ENCODE measurements around the gene LRFN2. TPM values are rescaled to one million over a fixed set of nuclear protein-coding genes. Genes with fewer than 3 reads are reported as not detected.

LRFN2 gene
- total RNA-seq, 1 donor from 2014 or later, result not detected

DNA sequence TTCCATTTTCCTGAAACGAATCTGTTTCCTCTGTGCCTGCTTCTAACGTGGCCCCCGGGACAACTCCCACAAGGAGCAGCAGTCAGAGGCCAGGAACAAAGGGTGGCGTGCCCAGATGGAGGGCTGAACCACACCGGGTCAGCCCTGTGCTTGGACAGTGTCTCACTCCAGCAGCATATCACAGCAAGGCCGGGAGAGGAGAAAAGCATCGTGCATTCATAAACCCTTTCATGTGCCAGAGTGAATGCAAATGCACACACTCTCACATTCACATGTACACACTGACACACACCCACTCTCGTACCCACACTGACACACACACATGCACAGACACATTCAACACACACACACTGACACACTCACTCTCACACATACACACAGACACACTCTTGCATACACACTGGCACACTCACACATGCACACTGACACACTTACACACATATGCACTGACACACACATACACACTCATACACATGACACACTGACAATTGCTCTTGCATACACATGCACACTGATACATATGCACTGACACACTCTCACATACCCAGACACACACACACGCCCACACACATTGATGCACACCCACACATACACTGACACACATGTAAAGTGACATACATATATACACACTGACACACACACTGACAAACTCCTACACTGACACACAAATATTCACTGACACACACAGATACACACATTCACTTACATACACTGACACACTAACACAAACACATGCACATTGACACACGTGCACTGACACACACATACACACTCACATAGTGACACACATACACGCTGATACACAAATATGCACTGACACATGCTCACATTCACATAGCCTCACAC is 237.0 kb downstream of the LRFN2 start:
- no peak for DNase-seq (ENCODE audit: low read depth)

DNA sequence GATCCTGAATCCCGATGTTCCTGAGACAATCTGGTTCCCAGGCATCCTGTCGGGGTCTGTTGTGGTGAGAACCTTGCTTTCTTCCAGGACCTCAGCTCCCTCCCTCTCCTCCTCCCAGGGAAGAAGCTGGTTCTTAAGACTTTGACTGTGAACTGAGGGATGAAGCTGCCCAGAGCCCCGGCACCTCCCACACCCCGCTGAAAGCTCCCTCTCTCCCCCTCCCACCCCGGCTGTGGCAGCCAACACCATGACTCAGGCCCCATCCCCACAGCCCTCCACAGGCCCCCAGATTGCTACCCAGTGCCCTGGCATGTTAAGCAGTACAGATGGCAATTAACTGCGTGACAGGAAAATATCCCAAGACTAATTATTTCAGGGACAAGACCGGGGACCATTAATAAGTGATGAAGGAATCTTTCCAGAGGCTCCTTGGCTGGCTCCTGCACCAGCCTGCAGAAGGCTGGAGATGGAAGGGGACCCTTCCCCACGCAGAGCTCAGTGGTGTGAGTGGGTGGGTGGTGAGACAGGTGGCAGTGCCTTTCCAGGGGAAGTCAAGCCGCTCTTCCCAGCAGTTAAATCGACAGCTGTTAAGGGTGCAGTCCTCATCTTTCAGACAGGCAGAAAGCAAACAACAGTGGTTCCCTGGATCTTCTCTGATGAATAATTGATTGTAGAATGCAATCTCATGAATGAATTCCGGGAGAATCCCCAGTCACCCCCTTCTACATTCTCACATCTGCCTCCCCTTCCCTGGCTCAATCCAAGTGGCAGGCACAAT is 237.9 kb downstream of the LRFN2 start:
- DNase-seq (ENCODE audit: low read depth), result no peak

DNA sequence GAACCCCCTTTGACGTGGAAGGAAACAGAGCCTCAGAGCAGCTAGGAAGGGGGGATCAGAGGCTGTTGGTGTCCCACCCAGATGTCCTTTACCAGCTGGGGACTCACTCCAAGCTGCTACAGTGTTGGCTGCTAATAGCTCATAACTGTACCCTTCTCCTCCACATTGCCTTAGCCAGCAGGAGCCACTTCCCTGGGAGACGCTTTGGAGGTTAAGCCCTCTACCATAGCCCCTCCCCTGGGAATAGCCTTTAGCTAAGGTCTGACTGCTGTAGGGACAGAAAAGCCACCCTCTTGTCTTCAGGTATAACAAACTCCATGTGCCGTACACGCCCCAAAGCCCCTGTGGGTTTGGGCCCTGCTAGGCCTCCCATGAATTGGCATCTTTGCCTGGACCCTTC is 238.6 kb downstream of the LRFN2 start:
- DNase-seq (ENCODE audit: low read depth), result no peak

DNA sequence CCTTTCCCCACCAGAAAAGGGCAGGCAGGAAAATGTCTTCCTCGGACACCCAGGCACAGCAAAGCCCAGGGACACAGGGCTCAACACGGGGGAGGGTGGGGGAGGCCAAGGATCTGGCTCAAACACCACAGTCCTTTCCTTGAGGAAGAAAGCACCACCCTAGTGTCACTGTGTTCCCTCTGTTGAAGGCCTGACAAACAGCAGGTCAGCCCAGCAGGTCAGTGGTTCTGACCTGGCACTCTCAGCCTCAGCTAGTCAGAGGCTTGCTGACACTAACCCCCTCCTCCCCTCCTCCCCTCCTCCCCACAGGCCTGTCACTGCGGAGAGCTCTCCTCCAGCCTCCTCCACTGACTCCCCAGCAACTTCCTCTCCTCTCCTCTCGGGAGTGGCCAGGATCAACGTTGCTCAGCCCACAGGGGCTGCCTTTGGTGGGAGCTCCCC is 239.6 kb downstream of the LRFN2 start:
- DNase-seq (ENCODE audit: low read depth), result no peak

DNA sequence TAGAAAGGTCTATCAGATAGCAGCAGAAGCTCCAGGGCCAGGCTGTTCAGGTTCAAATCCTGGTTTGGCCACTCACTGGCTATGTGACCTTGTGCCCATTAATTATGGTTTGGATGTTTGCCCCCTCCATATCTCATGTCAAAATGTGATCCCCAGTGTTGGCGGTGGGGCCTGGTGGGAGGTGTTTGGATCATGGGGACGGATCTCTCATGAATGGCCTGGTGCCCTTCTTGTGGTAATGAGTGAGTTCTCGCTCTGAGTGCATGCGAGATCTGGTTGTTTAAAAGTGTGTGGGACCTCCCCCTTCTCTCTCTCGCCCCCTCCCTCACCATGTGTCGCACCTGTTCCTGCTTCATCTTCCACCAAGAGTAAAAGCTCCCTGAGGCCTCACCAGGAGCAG is 240.9 kb downstream of the LRFN2 start:
- DNase-seq (ENCODE audit: low read depth), result no peak

DNA sequence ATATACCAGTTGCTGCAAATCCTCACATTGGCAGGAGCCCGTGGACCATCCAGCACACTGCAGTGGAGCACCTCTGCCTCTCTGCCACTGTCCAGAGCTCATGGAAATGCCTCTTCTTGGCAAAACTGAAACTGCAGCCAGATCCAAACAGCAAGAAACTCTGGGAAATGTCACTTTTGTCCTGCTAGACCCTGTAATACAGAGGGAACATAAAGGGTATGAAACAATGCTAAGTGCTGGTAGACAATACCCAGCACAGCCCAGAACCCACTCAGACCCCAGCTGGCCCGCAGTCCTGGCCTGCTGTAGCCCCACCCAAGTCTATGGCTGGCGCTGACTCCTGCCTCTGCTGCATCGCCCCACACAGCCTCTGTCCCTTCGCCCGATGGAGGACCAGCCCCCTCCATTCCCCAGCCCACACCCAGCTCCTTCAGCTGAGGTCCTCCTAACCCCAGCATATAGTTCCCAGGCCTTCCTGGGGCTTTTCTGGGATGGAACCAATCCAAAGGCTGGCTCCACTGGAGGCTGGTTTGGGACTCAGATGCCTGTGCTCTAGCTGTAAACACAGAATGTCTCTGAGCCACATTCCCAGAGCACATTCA is 242.5 kb downstream of the LRFN2 start:
- DNase-seq (ENCODE audit: low read depth), result no peak

DNA sequence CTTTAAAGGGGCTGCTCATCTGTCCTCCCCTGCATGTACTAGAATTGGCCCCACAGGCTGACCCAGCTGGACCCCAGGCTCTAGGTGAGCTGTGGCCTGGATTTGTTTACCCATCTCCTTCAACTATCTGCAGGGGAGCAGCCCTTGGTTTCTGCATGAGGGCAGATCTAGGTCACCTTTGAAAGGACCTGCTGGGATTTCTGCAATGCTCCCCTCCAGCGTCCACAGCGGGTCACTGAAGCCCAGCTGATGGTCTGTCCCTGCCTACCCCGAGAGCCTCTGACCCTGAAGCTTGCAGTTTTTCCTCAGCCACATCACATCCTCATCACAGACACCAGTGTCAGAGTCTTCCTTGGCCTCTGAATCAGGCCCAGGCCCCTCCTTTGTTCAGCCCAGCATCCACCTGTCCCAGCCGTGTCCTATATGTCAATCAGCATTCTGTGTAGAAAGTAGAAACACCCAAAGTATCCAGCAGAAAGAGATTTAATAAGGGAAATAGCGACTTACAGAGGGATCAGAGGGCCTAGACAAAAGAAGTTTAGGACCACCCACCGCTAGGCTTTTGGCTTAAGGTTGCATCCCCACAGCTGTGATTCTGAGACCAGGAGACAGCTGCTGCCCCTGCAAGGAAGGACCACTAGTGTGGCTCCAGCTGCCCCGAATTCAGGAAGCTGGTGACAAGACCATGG is 243.1 kb downstream of the LRFN2 start:
- DNase-seq (ENCODE audit: low read depth), result no peak

DNA sequence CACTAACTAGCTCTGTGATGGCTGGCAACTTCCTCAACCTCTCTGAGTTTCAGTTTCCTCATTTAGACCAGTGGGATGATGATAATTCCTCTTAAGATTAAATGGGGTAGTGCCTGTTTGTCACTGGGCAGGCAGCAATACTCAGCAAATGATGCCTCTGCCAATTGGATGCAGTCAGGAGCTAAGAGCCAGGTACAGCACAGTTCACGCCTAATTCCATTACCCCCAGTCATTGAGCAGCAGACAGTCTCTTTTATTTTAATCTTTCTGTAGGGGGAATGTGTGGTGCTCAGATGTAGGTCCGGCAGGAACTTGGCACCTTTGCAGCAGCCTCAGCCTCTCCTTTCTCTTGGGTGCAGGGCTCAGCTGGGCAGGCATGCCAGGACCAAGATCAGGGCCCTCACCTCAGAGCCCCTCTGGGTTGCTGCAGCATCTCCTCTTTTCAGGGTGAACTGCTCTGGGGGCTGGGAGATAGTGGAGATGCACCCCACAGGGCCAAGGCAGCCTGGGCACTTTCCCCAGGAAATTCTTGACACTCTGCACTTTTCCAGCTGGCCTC is 243.8 kb downstream of the LRFN2 start:
- DNase-seq (ENCODE audit: low read depth), result no peak

DNA sequence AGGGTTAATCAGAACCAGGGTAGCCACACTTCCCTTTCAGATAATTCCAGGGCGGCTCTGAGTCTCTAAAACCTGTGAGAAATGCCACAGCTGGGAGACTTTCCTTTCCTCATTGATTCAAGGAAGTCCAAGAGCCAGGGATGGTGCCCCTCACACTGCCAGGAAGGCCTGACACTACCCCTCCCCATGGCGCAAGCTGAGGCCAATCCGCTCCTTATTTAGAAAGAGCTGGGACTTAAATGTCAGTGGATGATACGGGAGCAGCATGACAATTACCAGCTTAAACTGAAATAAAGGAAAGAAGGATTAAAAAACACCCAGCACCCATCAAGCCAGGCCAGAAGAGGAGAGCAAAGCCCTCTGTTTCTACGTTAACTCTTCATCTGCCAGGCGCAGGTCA is 244.4 kb downstream of the LRFN2 start:
- DNase-seq (ENCODE audit: low read depth), result no peak

DNA sequence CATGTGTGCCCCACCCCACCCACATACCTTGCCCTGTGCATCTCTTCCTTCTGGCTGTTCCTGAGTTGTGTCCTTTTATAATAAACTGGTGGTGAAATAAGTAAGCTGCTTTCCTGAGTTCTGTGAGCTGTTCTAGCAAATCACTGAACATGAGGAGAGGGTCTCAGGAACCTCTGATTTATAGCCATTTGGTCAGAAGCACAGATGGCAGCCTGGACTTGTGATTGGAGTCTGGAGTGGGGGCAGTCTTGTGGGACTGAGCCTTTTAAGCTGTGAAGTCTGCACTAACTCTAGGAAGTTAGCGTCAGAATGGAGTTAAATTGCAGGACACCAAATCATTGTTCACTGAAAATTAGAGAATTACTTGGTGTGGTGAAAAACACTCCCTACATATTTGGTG is 245.4 kb downstream of the LRFN2 start:
- no peak for DNase-seq (ENCODE audit: low read depth)
